ENCODE measurements around the gene CDCA5.

Gene CDCA5

GRCh38 chr11:65071907-65072630, 11.8 kb downstream of the CDCA5 start:
- no peak for DNase-seq (ENCODE audit: low read depth)

- no peak for DNase-seq (ENCODE audit: low read depth)
Measured at GRCh38 chr11:65069217-65069616, 14.6 kb downstream of the CDCA5 start.

- no peak for DNase-seq (ENCODE audit: low read depth)
Measured at GRCh38 chr11:65067446-65067845, 16.4 kb downstream of the CDCA5 start.

GRCh38 chr11:65066805-65067291, 17.0 kb downstream of the CDCA5 start:
- no peak for DNase-seq (ENCODE audit: low read depth)

GRCh38 chr11:65066315-65066714, 17.5 kb downstream of the CDCA5 start:
- DNase-seq (ENCODE audit: low read depth): no peak

- DNase-seq (ENCODE audit: low read depth): no peak
Measured at GRCh38 chr11:65065851-65066250, 18.0 kb downstream of the CDCA5 start.

GRCh38 chr11:65064847-65065240, 19.0 kb downstream of the CDCA5 start:
- no peak for DNase-seq (ENCODE audit: low read depth)

GRCh38 chr11:65063532-65063931, 20.3 kb downstream of the CDCA5 start:
- DNase-seq (ENCODE audit: low read depth): no peak

GRCh38 chr11:65060913-65061408, 22.9 kb downstream of the CDCA5 start:
- no peak for DNase-seq (ENCODE audit: low read depth)

- DNase-seq (ENCODE audit: low read depth): no peak
Measured at GRCh38 chr11:65059959-65060824, 23.6 kb downstream of the CDCA5 start.

- DNase-seq (ENCODE audit: low read depth): no peak
Measured at GRCh38 chr11:65059523-65059922, 24.3 kb downstream of the CDCA5 start.

- DNase-seq (ENCODE audit: low read depth): no peak
Measured at GRCh38 chr11:65058419-65059054, 25.3 kb downstream of the CDCA5 start, which contains the start of gene NAALADL1. TSS of gene NAALADL1 (minus strand) at chr11:65058553. CDS start at chr11:65058521, 32 bp downstream.

- DNase-seq (ENCODE audit: low read depth): no peak
Measured at GRCh38 chr11:65058012-65058411, 25.8 kb downstream of the CDCA5 start.

- DNase-seq (ENCODE audit: low read depth): no peak
Measured at GRCh38 chr11:65057526-65057925, 26.3 kb downstream of the CDCA5 start.

- DNase-seq (ENCODE audit: low read depth): no peak
Measured at GRCh38 chr11:65056999-65057398, 26.8 kb downstream of the CDCA5 start.

- DNase-seq (ENCODE audit: low read depth): no peak
Measured at GRCh38 chr11:65055538-65055937, 28.3 kb downstream of the CDCA5 start.

GRCh38 chr11:65053827-65054508, 29.9 kb downstream of the CDCA5 start:
- DNase-seq (ENCODE audit: low read depth): no peak

- no peak for DNase-seq (ENCODE audit: low read depth)
Measured at GRCh38 chr11:65051398-65051858, 32.4 kb downstream of the CDCA5 start.

GRCh38 chr11:65047581-65048422, 36.0 kb downstream of the CDCA5 start:
- DNase-seq (ENCODE audit: low read depth): no peak

GRCh38 chr11:65045728-65046127, 38.1 kb downstream of the CDCA5 start:
- DNase-seq (ENCODE audit: low read depth): no peak

GRCh38 chr11:65045061-65045460, 38.8 kb downstream of the CDCA5 start:
- DNase-seq (ENCODE audit: low read depth): no peak

Data from non-pigmented ciliary epithelial cell (primary cell).